HepG2 (cell line): Measurements from ENCODE around the gene TLN1. TPM values are rescaled to one million over a fixed set of nuclear protein-coding genes. Genes with fewer than 3 reads are reported as not detected.

Experiments
- ASH2L ChIP-seq: fragments of 300-600, 200-600 bp; sonication (generic); IDR thresholded peaks from 2 replicates; pipeline ENCODE4 v1.7.0; 2017; ENCODE audit warnings: low read depth, mild to moderate bottlenecking, moderate library complexity, mixed read lengths, low read length; ENCODE audit not compliant: insufficient read length
- CHD4 ChIP-seq: fragments of 200-600 bp; sonication (generic); IDR thresholded peaks from 2 replicates; pipeline ENCODE4 v1.7.0; 2017; ENCODE audit warnings: mild to moderate bottlenecking, low read length, borderline replicate concordance
- CREM ChIP-seq, 2 experiments: sonication (generic) in 1 of 2; formaldehyde crosslinking in 1 of 2; IDR thresholded peaks; 2 replicates each; pipeline versions ENCODE4 v1.4.0 to v1.6.1; 2016 to 2020; ENCODE audit warnings: antibody characterized with exemption in 1 of 2, mild to moderate bottlenecking in 1 of 2, missing genetic modification reagents in 1 of 2
- ESRRA ChIP-seq: sonication (generic); formaldehyde crosslinking; IDR thresholded peaks from 2 replicates; pipeline ENCODE4 v1.5.1; 2020; ENCODE audit warnings: mild to moderate bottlenecking, low read depth, missing genetic modification reagents
- ISL2 ChIP-seq: sonication (generic); formaldehyde crosslinking; IDR thresholded peaks from 2 replicates; pipeline ENCODE4 v1.5.0; 2020; ENCODE audit warnings: missing genetic modification reagents
- JARID2 ChIP-seq: sonication (generic); formaldehyde crosslinking; IDR thresholded peaks from 2 replicates; pipeline ENCODE4 v1.8.1; 2023; ENCODE audit warnings: missing genetic modification reagents, inconsistent platforms; ENCODE audit not compliant: insufficient replicate concordance
- KDM5A ChIP-seq: fragments of 200-600 bp; sonication (generic); IDR thresholded peaks from 2 replicates; pipeline ENCODE4 v1.7.0; 2018; ENCODE audit warnings: antibody characterized with exemption, mild to moderate bottlenecking, low read length, borderline replicate concordance
- NR0B2 ChIP-seq: sonication (generic); formaldehyde crosslinking; IDR thresholded peaks from 2 replicates; pipeline ENCODE4 v1.4.0; 2020; ENCODE audit warnings: mild to moderate bottlenecking, missing genetic modification reagents
- NR2F2 ChIP-seq: IDR thresholded peaks from 2 replicates; pipeline ENCODE4 v1.6.1; 2012; ENCODE audit warnings: low read depth, inconsistent platforms, borderline replicate concordance
- PITX1 ChIP-seq: sonication (generic); formaldehyde crosslinking; IDR thresholded peaks from 2 replicates; pipeline ENCODE4 v1.5.1; 2020; ENCODE audit warnings: mild to moderate bottlenecking, missing genetic modification reagents
- RARA ChIP-seq: IDR thresholded peaks from 2 replicates; pipeline ENCODE4 v1.6.1; 2016; ENCODE audit warnings: missing genetic modification reagents, missing compliant biosample characterization
- RXRA ChIP-seq: sonication (generic); formaldehyde crosslinking; IDR thresholded peaks from 2 replicates; pipeline ENCODE4 v1.5.1; 2020; ENCODE audit warnings: missing genetic modification reagents
- RXRB ChIP-seq: IDR thresholded peaks from 2 replicates; pipeline ENCODE4 v1.6.1; 2016; ENCODE audit warnings: borderline replicate concordance, missing genetic modification reagents, missing compliant biosample characterization
- SMC3 ChIP-seq: IDR thresholded peaks from 2 replicates; pipeline ENCODE4 v1.6.1; 2011; ENCODE audit warnings: low read length, improper control_type of control experiment
- STAT6 ChIP-seq: sonication (generic); formaldehyde crosslinking; IDR thresholded peaks from 2 replicates; pipeline ENCODE4 v1.4.0; 2020; ENCODE audit warnings: missing genetic modification reagents, mild to moderate bottlenecking, borderline replicate concordance
- TBX3 ChIP-seq: fragments of 450-650 bp; IDR thresholded peaks from 2 replicates; pipeline ENCODE4 v1.6.1; 2017; ENCODE audit warnings: antibody characterized with exemption, mild to moderate bottlenecking, inconsistent platforms, borderline replicate concordance
- ZMAT3 ChIP-seq: sonication (generic); formaldehyde crosslinking; conservative IDR thresholded peaks from 2 replicates; pipeline ENCODE4 v1.7.0; 2021; ENCODE audit warnings: missing genetic modification reagents
- ZNF317 ChIP-seq: sonication (generic); formaldehyde crosslinking; IDR thresholded peaks from 2 replicates; pipeline ENCODE4 v1.5.0; 2020; ENCODE audit warnings: mild to moderate bottlenecking, missing genetic modification reagents
- ZNF609 ChIP-seq: sonication (generic); formaldehyde crosslinking; IDR thresholded peaks from 2 replicates; pipeline ENCODE4 v1.4.0; 2020; ENCODE audit warnings: mild to moderate bottlenecking, missing genetic modification reagents, borderline replicate concordance
- ZZZ3 ChIP-seq: sonication (generic); formaldehyde crosslinking; IDR thresholded peaks from 2 replicates; pipeline ENCODE4 v1.4.0; 2020; ENCODE audit warnings: missing genetic modification reagents, mild to moderate bottlenecking, borderline replicate concordance
- polyA plus RNA-seq, 8 experiments: library from polyadenylated mRNA; depleted of rRNA in 3 of 8; stranded (reverse) in 7 of 8; unstranded in 1 of 8; fragments of >200 nt; fragmentation: Illumina TruSeq in 4 of 8; extraction: Trizol in 4 of 8; gene quantifications; 2 replicates each; pipeline versions ENCODE4 v1.2.1 to v1.2.3, GENCODE V29; 2011 to 2016; ENCODE audit warnings: low read depth in 4 of 8, missing spikeins in 1 of 8, mixed read lengths in 1 of 8; ENCODE audit not compliant: insufficient read depth in 1 of 8
- total RNA-seq, 5 experiments: library from RNA; depleted of rRNA; stranded (reverse); fragments of >200 nt; fragmentation: Illumina TruSeq; extraction: Trizol; gene quantifications; 2 replicates each; pipeline ENCODE4 v1.2.3, GENCODE V29; 2016; ENCODE audit warnings: low read depth in 1 of 5

TLN1 gene
- total and polyA plus RNA-seq, 2 of the 13 experiments (the other 11 are each of a cell fraction or from before 2014, with no cell fraction given): 35.2 to 51.8 TPM

GRCh38 chr9:35731415-35732184 lies 395 bp downstream of the TLN1 start (continued):
- peak; percentile 42; the same call in 1 of the 2 replicates for TF ChIP-seq TBX3
- 0 out of 2 replicates have a peak, but pooled peaks have one; percentile 12 for TF ChIP-seq STAT6 (CRISPR knock-in tag)
- 0 out of 2 replicates have a peak, but pooled peaks have one; percentile 19 for TF ChIP-seq ZNF609
- no peak for TF ChIP-seq JARID2 (CRISPR knock-in tag)
- no peak for TF ChIP-seq SMC3
- TF ChIP-seq ESRRA (CRISPR knock-in tag): 0 out of 2 replicates have a peak, but pooled peaks have one; percentile 32
- TF ChIP-seq NR0B2 (CRISPR knock-in tag): 0 out of 2 replicates have a peak, but pooled peaks have one; percentile 16
- TF ChIP-seq RXRB (CRISPR knock-in tag): peak; percentile 43; the same call in 1 of the 2 replicates
- TF ChIP-seq CREM (IDR thresholded peaks at IDR 0.05): peak; percentile 66; the same call in 1 of the 2 replicates
- TF ChIP-seq CREM (CRISPR knock-in tag; IDR thresholded peaks at IDR 0.05): no peak
- TF ChIP-seq ISL2 (CRISPR knock-in tag): no peak
- TF ChIP-seq RARA (CRISPR knock-in tag): peak; percentile 90
- TF ChIP-seq ZNF317 (CRISPR knock-in tag): no peak
- peak; percentile 27; the same call in 1 of the 2 replicates for TF ChIP-seq ZZZ3 (CRISPR knock-in tag)
- TF ChIP-seq RXRA: peak; percentile 46; the same call in 1 of the 2 replicates
- no peak for TF ChIP-seq CHD4
- no peak for TF ChIP-seq KDM5A
- no peak for TF ChIP-seq ZMAT3
- peak; percentile 64; the same call in 1 of the 2 replicates for TF ChIP-seq PITX1
- peak; percentile 76; the same call in 1 of the 2 replicates for TF ChIP-seq NR2F2
- TF ChIP-seq ASH2L: peak; percentile 6
